Coronary artery (tissue), 2 donors: ENCODE measurements around the gene FASTK.

Source experiments
- DNase-seq: peaks from one replicate; pipeline ENCODE4 v3.0.0-alpha.2; 2017; ENCODE audit warnings: low spot score
- H3K27ac ChIP-seq, 2 donors: fragments of 200-600 bp; sonication (generic); one replicate each; pipeline ENCODE4 v1.5.1; 2016 to 2019
- H3K4me3 ChIP-seq: fragments of 200-600 bp; sonication (generic); 2 replicates; pipeline ENCODE4 v1.5.1; 2016; ENCODE audit warnings: mild to moderate bottlenecking, moderate library complexity
- CTCF ChIP-seq: fragments of 200-600 bp; sonication (generic); IDR thresholded peaks from one replicate; pipeline ENCODE4 v1.5.1; 2019; ENCODE audit warnings: antibody characterized with exemption

Gene FASTK

DNA sequence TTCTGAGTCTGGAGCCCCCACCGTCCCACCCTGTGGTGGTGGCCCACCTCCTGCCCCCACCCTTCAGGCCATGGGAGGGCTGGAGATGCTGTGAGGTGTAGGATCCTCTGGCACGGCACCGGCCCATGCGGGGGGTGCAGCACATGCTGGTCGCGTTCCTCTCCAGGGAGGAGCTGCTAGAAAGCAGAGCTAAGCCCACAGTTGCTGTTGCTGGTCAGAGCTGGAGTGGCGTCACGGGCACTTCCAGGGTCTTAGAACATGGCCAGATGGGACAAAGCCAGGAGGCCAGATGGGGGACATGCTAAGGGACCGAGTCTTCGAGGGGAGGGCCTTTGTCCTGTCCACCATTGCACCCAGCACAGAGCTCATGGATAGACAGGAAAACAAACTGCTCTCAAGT, 27.3 kb upstream of the FASTK start:
- H3K27ac ChIP-seq, result no peak overlapping the region
- no peak for TF ChIP-seq CTCF
- DNase-seq, result no peak

DNA sequence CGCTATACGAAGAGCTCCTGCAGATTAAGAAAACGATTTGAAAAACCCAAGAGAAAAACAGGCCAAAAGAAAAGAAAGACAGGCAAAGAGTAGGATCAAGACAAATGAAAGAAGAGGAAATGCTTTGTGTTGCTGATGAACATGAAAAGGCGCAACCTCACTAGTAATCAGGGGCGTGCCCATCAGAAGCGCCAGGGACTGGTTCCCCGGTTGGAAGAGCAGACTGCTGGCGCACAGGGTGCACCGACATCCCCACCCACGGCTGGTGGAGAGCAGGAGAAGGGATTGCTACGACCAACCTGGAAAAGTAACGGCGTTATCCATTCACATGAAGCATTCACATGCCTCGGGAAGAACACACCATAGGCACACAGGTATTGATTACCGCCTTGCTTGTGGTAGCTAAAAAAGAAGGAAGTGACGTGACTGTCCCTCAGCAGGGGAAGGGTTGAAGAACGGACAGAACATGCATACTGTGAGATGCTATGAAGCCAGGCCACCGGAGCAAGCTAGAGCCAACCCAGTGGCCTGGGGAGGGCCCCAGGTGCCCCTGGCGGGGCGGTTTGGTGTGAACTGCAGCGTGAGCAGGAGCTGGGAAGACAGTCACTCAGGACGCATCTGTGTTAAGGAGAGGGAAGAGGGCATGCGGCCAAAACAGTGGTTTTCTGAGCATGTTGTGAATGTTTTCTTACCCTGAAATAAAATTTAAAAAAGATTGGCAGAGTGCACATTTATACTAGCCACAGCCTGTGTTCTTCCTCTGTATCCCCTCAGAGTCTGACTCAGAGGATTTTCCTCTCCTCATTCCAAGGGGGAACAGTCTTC, 24.0 kb upstream of the FASTK start:
- Histone ChIP-seq H3K4me3 (no peak overlapping the region), H3K27ac (no peak overlapping the region)
- no peak for TF ChIP-seq CTCF
- no peak for DNase-seq

More for the DNA sequence above, 27.3 kb upstream of the FASTK start:
- no peak overlapping the region for H3K4me3 ChIP-seq

- Histone ChIP-seq H3K27ac (no peak overlapping the region), H3K4me3 (no peak overlapping the region)
- no peak for DNase-seq
- no peak for TF ChIP-seq CTCF
Measured at GRCh38 chr7:151103973-151104372, 23.4 kb upstream of the FASTK start.

DNA sequence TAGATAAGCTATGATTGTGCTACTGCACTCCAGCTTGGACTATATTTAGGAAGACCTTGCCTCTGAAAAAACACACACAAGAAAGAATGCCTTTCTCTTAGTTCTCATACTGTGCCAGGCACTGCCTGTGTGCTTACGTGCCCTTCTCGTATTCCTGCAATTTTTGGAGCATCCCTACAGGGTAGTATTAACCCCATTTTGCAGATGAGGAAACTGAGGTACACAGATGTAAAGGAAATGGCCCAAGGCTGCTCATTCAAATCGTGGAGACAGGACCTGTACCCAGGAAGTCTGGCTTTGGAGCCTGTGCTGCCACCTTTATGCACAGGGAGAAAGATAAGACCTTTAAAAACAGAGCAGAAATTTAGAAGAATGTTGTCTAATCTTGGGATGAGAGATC, 22.4 kb upstream of the FASTK start:
- DNase-seq, result no peak
- no peak for TF ChIP-seq CTCF
- H3K4me3 ChIP-seq, result no peak overlapping the region
- no peak overlapping the region for H3K27ac ChIP-seq

DNA sequence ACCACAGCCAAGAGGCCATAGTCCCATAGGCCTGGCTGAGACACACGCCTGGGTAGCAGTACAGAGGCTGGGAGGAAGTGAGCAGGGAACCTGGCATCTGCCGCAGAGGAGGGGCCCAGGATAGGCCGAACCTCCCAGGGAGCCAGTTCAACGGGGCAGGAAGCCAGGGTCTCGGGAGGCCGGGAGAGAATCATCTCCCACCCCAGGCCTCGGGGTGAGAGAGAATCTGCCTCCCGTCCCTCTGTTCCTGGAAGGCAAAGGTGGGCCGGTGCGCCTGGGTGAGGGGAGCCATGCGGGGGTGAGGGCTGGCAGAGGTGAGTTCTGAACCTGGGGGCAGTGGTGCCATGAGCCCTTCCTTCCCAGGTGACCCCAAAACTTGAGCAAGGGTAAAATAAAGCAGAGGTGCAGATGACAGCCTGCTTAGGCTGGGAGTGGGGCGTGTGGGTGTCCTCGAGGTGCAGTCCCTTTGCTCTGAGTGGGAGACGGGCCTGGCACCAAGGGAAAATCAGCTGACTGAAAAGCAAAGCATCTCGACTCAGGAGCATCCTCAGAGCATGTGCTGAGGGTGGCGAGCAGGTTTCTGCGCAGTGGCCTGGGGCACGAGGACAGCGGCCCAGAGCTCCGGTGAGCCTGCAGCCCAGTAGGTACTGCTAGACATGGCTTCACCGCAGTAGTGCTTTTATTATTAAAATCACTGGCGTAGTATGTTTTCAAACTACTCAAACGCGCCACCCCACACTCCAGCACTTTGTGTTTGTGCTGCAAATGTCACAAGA, 21.2 kb upstream of the FASTK start:
- no peak for DNase-seq
- Histone ChIP-seq H3K4me3 (no peak overlapping the region), H3K27ac (no peak overlapping the region)
- TF ChIP-seq CTCF, result no peak

DNA sequence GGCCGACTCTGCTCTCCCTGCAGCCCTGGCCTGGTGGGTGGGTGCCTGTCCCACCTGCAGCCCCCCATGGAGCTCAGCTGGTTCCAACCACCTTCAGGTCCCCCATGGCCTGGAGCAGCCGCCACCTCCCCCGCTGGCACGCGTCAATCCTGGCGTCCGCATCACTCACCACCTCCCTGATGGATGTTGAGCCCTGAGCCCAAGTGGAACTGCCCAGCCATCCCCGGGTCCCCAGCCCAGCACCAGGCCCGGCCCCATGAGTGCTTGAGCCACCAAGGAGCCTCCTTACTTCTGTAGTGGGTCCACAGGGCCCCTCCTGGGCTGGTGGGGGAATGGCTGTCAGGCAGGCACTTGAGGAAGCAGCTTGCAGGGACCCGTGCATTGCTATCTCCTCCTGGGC, 20.3 kb upstream of the FASTK start:
- TF ChIP-seq CTCF, result no peak
- Histone ChIP-seq H3K4me3 (no peak overlapping the region), H3K27ac (no peak overlapping the region)
- DNase-seq, result no peak
